H1 (cell line): Measurements from ENCODE around the gene SKAP1.

Source experiments
- CREB1 ChIP-seq: IDR thresholded peaks from 2 replicates; pipeline ENCODE4 v1.6.1; 2012; ENCODE audit warnings: inconsistent platforms
- EP300 ChIP-seq, 2 experiments: IDR thresholded peaks; 1 replicate in 1 of 2; 2 replicates in 1 of 2; pipeline ENCODE4 v1.6.1; 2011 to 2012; ENCODE audit warnings: low read depth in 2 of 2, low read length in 2 of 2, mild to moderate bottlenecking in 2 of 2, borderline replicate concordance in 1 of 2, inconsistent platforms in 1 of 2, moderate library complexity in 1 of 2
- POLR2A ChIP-seq, 2 experiments: IDR thresholded peaks; 1 replicate in 1 of 2; 2 replicates in 1 of 2; pipeline ENCODE4 v1.6.1; 2011; ENCODE audit warnings: low read depth in 2 of 2, low read length in 2 of 2, mild to moderate bottlenecking in 2 of 2; ENCODE audit errors: control extremely low read depth in 1 of 2
- POLR2AphosphoS5 ChIP-seq: IDR thresholded peaks from 2 replicates; pipeline ENCODE4 v1.6.1; 2011; ENCODE audit warnings: low read depth, low read length
- SIX5 ChIP-seq: IDR thresholded peaks from 2 replicates; pipeline ENCODE4 v1.6.1; 2011; ENCODE audit warnings: mild to moderate bottlenecking, low read depth, low read length
- SRF ChIP-seq: IDR thresholded peaks from 2 replicates; pipeline ENCODE4 v1.6.1; 2011; ENCODE audit warnings: mild to moderate bottlenecking, low read depth, low read length, moderate library complexity
- YY1 ChIP-seq: IDR thresholded peaks from 2 replicates; pipeline ENCODE4 v1.6.1; 2011; ENCODE audit warnings: low read depth, mild to moderate bottlenecking, low read length
- TF ChIP-seq, protein P1 (sequence below), 3 experiments: IDR thresholded peaks; 1 replicate in 2 of 3; 2 replicates in 1 of 3; pipeline versions ENCODE4 v1.5.1 to v1.6.1; 2011; ENCODE audit warnings: low read length in 3 of 3, mild to moderate bottlenecking in 3 of 3, inconsistent platforms in 2 of 3, low read depth in 1 of 3, moderate library complexity in 1 of 3; ENCODE audit not compliant: insufficient read depth in 1 of 3; ENCODE audit errors: control extremely low read depth in 1 of 3

DNA sequence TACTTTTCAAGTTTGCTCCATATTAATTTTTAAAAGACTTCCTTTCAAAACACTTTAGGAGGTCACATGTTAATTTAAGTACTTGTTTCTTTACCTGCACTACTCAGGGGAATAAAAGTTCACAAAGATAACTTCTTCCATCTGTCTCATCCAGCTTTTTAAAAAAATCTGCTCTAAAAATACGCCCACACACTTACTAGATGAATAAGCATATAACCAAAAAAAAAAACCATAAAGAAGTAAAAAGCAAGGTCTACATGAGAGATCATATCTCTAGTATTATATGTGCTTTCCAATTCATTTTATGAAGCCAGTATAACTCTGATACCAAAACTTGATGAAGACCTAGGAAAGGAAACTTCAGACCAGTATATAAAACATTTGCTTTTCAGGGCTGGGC, 17.2 kb downstream of the SKAP1 start:
- TF ChIP-seq, protein P1, sequence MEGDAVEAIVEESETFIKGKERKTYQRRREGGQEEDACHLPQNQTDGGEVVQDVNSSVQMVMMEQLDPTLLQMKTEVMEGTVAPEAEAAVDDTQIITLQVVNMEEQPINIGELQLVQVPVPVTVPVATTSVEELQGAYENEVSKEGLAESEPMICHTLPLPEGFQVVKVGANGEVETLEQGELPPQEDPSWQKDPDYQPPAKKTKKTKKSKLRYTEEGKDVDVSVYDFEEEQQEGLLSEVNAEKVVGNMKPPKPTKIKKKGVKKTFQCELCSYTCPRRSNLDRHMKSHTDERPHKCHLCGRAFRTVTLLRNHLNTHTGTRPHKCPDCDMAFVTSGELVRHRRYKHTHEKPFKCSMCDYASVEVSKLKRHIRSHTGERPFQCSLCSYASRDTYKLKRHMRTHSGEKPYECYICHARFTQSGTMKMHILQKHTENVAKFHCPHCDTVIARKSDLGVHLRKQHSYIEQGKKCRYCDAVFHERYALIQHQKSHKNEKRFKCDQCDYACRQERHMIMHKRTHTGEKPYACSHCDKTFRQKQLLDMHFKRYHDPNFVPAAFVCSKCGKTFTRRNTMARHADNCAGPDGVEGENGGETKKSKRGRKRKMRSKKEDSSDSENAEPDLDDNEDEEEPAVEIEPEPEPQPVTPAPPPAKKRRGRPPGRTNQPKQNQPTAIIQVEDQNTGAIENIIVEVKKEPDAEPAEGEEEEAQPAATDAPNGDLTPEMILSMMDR (IDR thresholded peaks at IDR 0.05; ENCODE audit: control extremely low read depth in 1 of 3, insufficient read depth in 1 of 3, low read depth in 1 of 3, low read length in 3 of 3) = no peak
- TF ChIP-seq POLR2A (IDR thresholded peaks at IDR 0.05; ENCODE audit: control extremely low read depth in 1 of 2, low read depth in 2 of 2, low read length in 2 of 2) (no peak), SRF (no peak), EP300 (IDR thresholded peaks at IDR 0.05; ENCODE audit: borderline replicate concordance in 1 of 2, low read depth in 2 of 2, low read length in 2 of 2) (no peak), YY1 (no peak), CREB1 (no peak), SIX5 (no peak), POLR2AphosphoS5 (no peak)
